Measurements from ENCODE around the gene ZC3H7B.
"Not testable (repeated sequence)": the region's sequence is repeated elsewhere in the genome, so short reads cannot be mapped to it uniquely, and the experiment has no call there.

The ZC3H7B gene, protein sequence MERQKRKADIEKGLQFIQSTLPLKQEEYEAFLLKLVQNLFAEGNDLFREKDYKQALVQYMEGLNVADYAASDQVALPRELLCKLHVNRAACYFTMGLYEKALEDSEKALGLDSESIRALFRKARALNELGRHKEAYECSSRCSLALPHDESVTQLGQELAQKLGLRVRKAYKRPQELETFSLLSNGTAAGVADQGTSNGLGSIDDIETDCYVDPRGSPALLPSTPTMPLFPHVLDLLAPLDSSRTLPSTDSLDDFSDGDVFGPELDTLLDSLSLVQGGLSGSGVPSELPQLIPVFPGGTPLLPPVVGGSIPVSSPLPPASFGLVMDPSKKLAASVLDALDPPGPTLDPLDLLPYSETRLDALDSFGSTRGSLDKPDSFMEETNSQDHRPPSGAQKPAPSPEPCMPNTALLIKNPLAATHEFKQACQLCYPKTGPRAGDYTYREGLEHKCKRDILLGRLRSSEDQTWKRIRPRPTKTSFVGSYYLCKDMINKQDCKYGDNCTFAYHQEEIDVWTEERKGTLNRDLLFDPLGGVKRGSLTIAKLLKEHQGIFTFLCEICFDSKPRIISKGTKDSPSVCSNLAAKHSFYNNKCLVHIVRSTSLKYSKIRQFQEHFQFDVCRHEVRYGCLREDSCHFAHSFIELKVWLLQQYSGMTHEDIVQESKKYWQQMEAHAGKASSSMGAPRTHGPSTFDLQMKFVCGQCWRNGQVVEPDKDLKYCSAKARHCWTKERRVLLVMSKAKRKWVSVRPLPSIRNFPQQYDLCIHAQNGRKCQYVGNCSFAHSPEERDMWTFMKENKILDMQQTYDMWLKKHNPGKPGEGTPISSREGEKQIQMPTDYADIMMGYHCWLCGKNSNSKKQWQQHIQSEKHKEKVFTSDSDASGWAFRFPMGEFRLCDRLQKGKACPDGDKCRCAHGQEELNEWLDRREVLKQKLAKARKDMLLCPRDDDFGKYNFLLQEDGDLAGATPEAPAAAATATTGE

DNA sequence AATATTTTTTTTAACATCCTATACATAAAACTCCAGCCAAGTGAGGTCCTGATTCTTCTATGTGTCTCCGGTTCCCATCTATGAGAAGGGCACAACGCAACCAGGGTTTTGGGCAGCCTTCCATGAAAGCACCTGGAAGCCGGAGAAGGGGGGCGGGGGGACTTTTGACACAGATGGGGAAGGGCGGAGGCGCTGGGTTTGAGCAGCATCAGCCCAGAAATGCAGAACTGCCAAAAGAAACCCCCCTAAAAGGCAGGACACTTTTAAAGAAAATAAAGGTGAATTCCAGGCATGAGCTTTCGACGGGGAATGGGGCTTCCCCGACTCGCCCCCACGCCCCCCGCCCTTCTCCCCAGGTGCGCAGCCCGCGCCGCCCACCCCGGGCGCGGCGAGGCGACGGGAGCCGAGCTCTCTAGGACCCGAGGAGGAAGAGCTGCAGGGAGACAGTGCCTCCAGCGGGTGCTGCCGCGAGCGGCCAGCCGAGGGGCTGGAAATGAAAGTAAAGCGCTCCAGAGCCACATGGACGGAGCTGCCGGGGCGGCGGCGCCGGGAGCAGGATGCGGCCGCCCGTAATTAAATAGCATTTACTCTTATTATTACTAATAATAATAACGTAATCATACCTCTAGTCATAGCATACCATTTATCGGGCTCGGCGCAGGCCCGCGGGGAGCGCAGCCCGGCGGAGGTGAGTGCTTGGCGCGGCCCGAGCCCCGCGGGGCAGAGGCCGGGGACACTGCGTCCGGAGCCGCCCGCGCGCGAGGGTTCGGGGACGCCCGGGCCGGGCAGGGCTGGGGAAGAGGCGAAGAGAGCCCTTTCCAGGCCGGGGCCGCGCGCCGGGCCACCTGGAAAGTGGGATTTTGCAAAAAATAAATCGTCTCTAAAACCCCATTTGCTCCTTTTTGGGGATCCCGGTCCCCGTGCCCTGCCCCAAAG, at the start of gene ZC3H7B:
TSS of gene ZC3H7B (plus strand) at position 441 of the 936 bp plus-strand sequence. CDS start 19,136 bp downstream, outside the sequence.
- H3K27me3 Mint-ChIP-seq = no peaks in the 10 kb centered on the region

DNA sequence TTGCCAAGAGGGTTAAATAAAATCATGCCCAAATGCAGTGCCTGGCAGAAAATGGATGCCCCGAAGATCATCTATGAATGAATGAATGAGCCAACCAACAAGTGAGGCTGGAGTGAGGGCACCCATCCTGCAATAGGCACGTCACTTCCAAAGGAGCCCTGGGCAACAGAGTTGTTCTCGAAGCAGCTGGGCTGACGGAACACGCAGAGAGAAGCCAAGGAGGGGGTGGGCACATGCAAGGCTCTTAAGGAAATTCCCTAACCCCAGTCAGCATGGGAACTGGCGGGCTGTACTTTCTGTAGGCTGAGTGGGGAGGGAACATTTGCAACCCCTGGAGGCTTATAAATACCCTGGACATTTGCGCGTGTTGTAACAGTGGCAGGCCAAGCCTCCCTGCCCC, 49.0 kb upstream of the ZC3H7B start:
- H3K27me3 Mint-ChIP-seq = no peaks in the 10 kb centered on the region
- no peaks in the 10 kb centered on the region for H3K9me3 Mint-ChIP-seq
- H3K36me3 Mint-ChIP-seq (ENCODE audit: low read depth) = peaks cover 96% of the 10 kb centered on the region
- no peaks in the 10 kb centered on the region for H3K4me1 Mint-ChIP-seq (ENCODE audit: low read depth)
- no peak for DNase-seq
- no peak overlapping the region for H3K27ac Mint-ChIP-seq
- H3K4me3 Mint-ChIP-seq = no peak overlapping the region

More for the DNA sequence above, at the start of gene ZC3H7B:
- Mint-ChIP-seq H3K36me3 (ENCODE audit: low read depth) (peaks cover 17% of the 10 kb centered on the region), H3K4me1 (ENCODE audit: low read depth) (peaks cover 35% of the 10 kb centered on the region), H3K9me3 (no peaks in the 10 kb centered on the region), H3K27ac (peak within 1 kb of the TSS; percentile 82), H3K4me3 (peak within 1 kb of the TSS; percentile 83)
- peak; percentile 87 for DNase-seq

DNA sequence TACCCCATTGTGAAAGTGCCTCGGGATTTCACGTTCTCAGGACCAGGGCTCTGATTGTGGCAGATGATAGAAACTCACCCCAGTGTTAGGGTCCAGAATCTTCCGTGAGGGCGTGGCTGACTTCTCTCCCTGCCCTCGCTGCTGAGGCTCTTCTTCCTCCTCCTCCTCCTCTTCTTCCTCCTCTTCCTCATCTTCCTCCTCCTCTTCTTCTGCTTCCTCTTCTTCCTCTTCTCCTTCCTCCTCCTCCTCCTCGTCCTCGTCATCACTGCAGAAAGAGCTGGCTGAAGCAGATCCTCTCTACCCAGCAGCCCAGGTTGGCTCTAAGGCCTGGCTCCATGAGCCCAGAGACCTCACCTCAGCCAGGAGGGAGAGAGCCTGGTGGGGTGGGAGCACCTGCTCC, 47.1 kb upstream of the ZC3H7B start:
- Mint-ChIP-seq H3K36me3 (ENCODE audit: low read depth) (peaks cover 98% of the 10 kb centered on the region), H3K4me1 (ENCODE audit: low read depth) (no peaks in the 10 kb centered on the region), H3K9me3 (no peaks in the 10 kb centered on the region), H3K27ac (peak overlapping the region; percentile 55), H3K4me3 (no peak overlapping the region), H3K27me3 (no peaks in the 10 kb centered on the region)
- DNase-seq = no peak

DNA sequence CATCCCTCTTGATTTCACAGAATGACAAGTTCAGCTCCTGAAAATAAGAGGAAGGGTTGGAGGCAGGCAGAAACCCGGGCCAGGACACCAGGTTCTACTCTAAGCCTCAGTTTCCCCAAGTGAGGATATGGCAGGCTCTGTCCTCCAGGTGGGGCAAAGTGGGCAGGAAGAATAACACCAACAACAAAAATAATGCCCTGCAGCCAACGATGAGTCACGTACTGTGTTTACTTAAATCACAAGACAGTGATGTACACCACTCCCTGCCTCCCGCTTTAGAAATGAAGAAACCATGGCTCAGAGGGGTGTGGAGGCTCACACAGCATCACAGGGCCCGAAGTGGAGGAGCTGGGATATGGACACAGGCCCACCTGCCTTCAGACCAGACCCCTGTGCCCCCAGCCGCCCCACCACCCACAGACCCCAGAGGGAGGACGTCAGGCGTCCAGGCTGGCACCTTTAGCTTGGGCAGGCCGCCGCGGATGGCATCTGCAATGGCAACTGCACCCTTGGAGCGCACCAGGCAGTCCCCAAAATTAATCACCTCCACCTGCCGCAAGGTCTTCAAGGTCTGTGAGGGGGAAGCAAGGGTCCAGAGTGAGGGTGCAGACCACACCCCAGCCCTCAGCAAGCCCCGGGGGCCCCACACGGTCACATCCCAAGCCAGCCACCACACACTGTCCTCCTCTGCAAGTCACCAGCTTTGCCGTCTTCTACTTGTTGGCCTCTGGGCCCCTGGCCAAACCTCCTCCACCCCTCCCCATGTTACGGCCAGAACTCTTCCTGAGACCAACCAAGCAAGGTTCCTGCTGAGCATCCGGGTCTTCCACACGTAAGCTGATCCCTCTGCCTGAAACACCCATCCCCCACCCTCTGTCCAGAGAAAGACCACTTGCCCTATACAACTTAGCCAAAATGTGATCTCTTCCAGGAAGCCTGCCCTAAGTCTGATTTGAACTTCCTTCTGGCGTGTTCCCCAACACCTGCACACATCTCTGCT, 44.8 kb upstream of the ZC3H7B start:
- H3K27ac Mint-ChIP-seq = peak overlapping the region; percentile 52
- DNase-seq = no peak
- no peaks in the 10 kb centered on the region for H3K4me1 Mint-ChIP-seq (ENCODE audit: low read depth)
- H3K27me3 Mint-ChIP-seq = no peaks in the 10 kb centered on the region
- H3K4me3 Mint-ChIP-seq = no peak overlapping the region
- H3K9me3 Mint-ChIP-seq = no peaks in the 10 kb centered on the region
- peaks cover 99% of the 10 kb centered on the region for H3K36me3 Mint-ChIP-seq (ENCODE audit: low read depth)

DNA sequence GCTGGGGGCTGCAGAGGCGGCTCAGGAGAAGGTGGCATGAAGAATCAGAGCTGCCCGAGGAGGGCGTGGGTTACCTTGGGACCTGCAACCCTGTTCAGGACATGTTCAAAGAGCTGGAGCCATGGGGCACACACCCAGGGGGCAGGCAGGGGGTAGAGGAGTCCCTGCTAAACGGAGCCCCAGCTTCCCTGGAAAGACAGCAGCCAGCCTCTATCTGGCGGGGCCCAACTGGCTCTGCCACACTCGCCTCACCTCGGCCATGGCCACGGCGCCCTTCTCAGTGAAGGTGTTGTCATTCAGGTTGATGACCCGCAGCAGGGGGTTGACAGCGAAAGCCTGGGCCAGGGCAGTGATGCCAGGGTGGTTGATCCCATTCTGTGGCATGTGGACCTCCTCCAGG, 43.6 kb upstream of the ZC3H7B start:
- no peaks in the 10 kb centered on the region for H3K27me3 Mint-ChIP-seq

DNA sequence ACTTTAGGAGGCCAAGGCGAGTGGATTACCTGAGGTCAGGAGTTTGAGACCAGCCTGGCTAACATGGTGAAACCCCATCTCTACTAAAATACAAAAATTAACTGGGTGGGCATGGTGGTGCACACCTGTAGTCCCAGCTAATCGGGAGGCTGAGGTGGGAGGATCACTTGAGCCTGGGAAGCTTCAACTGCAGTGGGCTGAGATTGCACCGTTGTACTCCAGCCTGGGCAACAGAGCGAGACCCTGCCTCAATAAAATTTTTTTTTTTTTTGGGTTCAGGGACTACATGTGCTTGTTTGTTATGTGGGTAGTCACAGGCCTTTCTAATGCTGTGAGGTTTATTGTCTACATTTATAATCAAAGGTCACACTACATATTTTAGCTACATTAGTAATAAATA, 41.6 kb upstream of the ZC3H7B start:
- not testable (repeated sequence) for H3K27me3 Mint-ChIP-seq; H3K27ac Mint-ChIP-seq; H3K4me1 Mint-ChIP-seq (ENCODE audit: low read depth); DNase-seq; H3K9me3 Mint-ChIP-seq; H3K4me3 Mint-ChIP-seq
- H3K36me3 Mint-ChIP-seq (ENCODE audit: low read depth) = peaks cover 100% of the 10 kb centered on the region

More for the DNA sequence above, 43.6 kb upstream of the ZC3H7B start:
- no peak for DNase-seq
- H3K4me1 Mint-ChIP-seq (ENCODE audit: low read depth) = no peaks in the 10 kb centered on the region
- H3K27ac Mint-ChIP-seq = peak overlapping the region; percentile 38
- peaks cover 100% of the 10 kb centered on the region for H3K36me3 Mint-ChIP-seq (ENCODE audit: low read depth)
- H3K9me3 Mint-ChIP-seq = no peaks in the 10 kb centered on the region
- H3K4me3 Mint-ChIP-seq = no peak overlapping the region

DNA sequence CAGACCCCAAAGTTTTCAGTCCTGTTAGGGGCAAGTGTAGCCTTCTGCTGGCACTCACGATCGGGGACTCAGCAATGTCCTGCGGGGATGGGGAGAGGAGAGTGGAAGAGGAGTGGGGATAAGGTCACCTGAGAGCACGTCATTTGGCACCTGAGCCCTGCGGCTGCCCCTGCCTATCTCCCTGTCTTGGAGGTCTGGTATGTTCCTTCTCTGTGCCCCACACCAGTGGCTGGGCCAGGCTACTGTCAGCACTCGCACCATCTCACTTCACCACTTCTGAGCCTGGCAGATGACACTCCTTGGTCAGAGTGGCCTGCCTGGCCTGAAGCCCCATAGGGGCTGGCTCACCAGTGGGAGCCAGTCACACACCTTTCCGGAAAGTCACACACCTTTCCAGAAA, 40.5 kb upstream of the ZC3H7B start:
- Mint-ChIP-seq H3K9me3 (no peaks in the 10 kb centered on the region), H3K36me3 (ENCODE audit: low read depth) (peaks cover 99% of the 10 kb centered on the region), H3K27me3 (no peaks in the 10 kb centered on the region), H3K4me3 (no peak overlapping the region), H3K27ac (no peak overlapping the region), H3K4me1 (ENCODE audit: low read depth) (peaks cover 4% of the 10 kb centered on the region)
- DNase-seq = no peak

DNA sequence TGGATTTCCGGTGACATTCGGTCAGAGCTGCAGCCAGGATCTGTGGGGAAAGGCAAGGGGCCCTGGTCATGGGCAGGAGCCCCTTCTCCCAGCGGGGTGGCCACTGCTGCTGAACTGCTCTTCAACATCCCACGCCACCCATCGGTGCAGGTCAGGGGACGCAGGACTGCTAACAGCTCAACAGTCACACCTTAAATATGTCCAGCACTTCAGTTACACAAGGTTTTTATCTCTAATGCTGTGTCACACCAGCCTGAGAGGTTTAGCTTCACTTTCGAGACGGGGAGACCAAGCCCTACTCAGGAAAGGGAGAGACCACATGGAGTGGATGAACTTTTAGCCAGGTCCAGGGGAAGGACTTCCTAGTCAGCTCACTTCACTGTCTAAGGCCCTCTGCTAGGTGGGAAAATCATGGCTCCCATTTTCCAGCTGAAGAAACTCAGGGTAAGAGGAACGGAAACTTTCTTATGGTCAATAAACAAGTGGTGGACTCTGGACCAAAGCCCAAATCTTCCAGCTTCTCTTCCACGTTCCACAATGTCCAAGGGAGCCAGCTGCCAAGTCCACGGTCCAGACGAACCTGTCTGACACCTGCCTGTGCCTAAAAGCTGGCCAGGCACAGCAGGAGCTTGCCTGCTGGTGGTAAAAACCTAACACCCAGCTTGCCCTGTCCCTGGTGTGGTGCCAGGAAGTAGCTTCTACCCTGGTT, 39.6 kb upstream of the ZC3H7B start:
- DNase-seq = no peak
- H3K36me3 Mint-ChIP-seq (ENCODE audit: low read depth) = peaks cover 99% of the 10 kb centered on the region
- H3K4me1 Mint-ChIP-seq (ENCODE audit: low read depth) = peaks cover 4% of the 10 kb centered on the region
- no peaks in the 10 kb centered on the region for H3K9me3 Mint-ChIP-seq
- H3K27me3 Mint-ChIP-seq = no peaks in the 10 kb centered on the region
- no peak overlapping the region for H3K4me3 Mint-ChIP-seq
- H3K27ac Mint-ChIP-seq = peak overlapping the region; percentile 44

DNA sequence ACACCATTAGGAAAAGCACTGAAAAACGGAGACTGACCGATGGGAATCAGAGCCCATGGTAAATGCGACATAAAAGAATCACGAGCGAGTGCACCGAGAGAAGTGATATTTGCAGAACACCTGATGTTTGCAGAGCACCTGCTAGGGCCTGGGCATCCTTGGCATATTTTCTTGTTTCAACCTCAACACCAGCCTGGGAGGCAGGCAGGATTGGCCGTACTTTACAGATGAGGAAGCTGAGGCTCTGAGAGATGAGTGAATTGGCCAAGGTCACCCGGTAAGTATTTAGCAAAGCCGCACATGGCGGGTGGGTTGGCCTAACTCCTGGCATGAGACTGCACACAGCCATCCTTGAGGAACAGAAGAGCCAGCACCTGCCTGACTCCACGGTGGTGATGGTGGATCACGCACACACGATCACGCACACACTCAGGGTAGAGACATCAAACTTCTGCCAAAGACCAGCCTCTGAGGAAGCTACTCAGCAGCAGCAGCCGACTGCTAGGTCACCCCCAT, 39.0 kb upstream of the ZC3H7B start:
- Mint-ChIP-seq H3K27me3 (no peaks in the 10 kb centered on the region), H3K4me1 (ENCODE audit: low read depth) (peaks cover 4% of the 10 kb centered on the region), H3K4me3 (no peak overlapping the region), H3K9me3 (no peaks in the 10 kb centered on the region), H3K27ac (peak overlapping the region; percentile 18), H3K36me3 (ENCODE audit: low read depth) (peaks cover 98% of the 10 kb centered on the region)
- DNase-seq = no peak

DNA sequence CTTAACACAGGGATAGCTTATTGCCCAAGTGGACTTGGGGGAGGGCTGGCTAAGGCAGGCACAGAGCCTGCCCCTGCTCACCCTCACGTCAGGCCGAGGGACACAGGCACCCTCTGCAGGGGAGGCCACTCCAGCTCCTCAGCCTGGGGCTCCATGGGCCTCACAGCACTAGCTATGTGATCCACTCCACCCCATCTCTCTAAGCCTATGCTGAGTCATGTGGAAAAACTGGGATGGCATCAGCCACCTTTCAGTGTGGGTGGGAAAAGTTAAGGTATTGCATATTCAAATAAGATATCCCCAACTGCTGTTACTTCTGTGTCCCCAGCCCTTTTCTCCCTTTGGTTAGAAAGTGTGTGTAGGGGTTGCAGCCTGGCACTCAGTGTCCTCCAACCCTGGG, 37.6 kb upstream of the ZC3H7B start:
- Mint-ChIP-seq H3K27me3 (no peaks in the 10 kb centered on the region), H3K27ac (peak overlapping the region; percentile 69), H3K4me1 (ENCODE audit: low read depth) (peaks cover 4% of the 10 kb centered on the region), H3K36me3 (ENCODE audit: low read depth) (peaks cover 98% of the 10 kb centered on the region), H3K4me3 (no peak overlapping the region), H3K9me3 (no peaks in the 10 kb centered on the region)
- no peak for DNase-seq

DNA sequence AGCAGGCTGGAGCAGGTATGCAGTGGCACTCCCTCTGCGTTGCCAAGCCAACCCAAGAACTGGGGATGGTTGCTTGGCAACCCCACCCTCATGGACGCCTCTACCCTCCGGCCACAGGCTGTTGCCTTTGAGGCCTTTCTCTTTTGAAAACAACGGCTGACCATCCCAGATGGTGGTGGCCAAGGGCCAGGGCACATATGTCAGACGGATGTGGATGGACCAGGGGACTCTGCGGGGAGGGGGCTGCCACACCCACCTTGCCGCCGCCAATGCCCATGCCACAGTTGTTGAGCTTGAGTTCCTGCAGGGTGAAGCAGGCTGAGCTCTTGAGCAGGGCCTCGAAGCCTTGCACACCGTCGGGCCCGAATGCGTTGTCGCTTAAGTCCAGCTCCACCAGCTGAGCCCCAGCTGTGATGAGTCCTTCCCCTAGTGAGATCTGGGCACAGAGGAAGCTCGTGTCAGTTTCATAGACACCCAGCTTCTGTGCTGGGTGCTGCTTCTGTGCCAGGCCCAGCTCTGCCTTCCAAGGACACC, 36.9 kb upstream of the ZC3H7B start:
- H3K27me3 Mint-ChIP-seq = no peaks in the 10 kb centered on the region
- no peak overlapping the region for H3K4me3 Mint-ChIP-seq
- peaks cover 98% of the 10 kb centered on the region for H3K36me3 Mint-ChIP-seq (ENCODE audit: low read depth)
- no peak for DNase-seq
- H3K4me1 Mint-ChIP-seq (ENCODE audit: low read depth) = peaks cover 4% of the 10 kb centered on the region
- H3K27ac Mint-ChIP-seq = no peak overlapping the region
- H3K9me3 Mint-ChIP-seq = no peaks in the 10 kb centered on the region

DNA sequence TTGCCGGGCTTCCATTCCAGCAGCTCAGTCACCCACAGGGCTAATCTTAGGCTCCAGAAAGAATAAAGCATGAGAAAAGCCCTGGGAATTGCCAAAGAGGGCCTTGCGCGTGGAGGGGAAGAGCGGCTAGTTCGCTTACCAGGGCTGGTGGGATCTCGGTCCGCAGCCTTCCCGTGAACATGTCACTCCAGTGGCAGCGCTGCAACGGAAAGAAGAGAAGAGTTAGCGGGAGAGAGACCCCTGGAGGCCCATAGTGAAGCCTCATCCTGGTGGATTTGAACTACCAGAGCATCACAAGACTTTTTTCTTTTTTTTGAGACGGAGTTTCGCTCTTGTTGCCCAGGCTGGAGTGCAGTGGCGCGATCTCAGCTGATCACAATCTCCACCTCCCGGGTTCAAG, 33.4 kb upstream of the ZC3H7B start:
- Mint-ChIP-seq H3K27me3 (no peaks in the 10 kb centered on the region), H3K4me1 (ENCODE audit: low read depth) (peaks cover 4% of the 10 kb centered on the region), H3K9me3 (no peaks in the 10 kb centered on the region), H3K27ac (no peak overlapping the region), H3K36me3 (ENCODE audit: low read depth) (peaks cover 94% of the 10 kb centered on the region), H3K4me3 (no peak overlapping the region)
- DNase-seq = no peak
